ENCODE data around the gene PAAF1.

DNA sequence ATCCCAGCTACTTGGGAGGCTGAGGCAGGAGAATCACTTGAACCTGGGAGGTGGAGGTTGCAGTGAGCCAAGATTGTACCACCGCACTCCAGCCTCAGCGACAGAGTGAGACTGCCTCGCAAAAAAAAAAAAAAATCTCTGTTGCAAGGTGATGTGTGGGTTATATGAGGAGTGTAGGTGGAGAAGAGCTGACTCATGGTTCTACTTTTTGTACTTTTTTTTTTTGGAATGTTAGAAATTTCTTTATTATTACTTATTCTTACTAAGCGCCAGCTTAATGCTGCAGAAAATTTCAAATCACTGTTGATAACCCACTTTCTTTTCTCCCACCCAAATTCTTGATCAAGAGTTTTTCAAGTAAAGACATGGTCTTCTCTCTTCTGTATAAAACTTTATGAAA lies 44.4 kb downstream of the PAAF1 start:
- TF ChIP-seq POLR2A (IDR thresholded peaks at IDR 0.05; ENCODE audit: low read length) (no peak), GATA1 (IDR thresholded peaks at IDR 0.05; ENCODE audit: low read depth, low read length) (no peak)
